ENCODE results near the gene MEGF10.

- no peak for TF ChIP-seq GATA2 (IDR thresholded peaks at IDR 0.05; ENCODE audit: low read depth, low read length)
- no peak for TF ChIP-seq GATA3 (IDR thresholded peaks at IDR 0.05; ENCODE audit: low read depth, low read length)
Measured at GRCh38 chr5:127409921-127410675, 119.5 kb downstream of the MEGF10 start.
